GM12878 (cell line): Measurements from ENCODE around the gene LPAR3. TPM values are rescaled to one million over a fixed set of nuclear protein-coding genes. Genes with fewer than 3 reads are reported as not detected.

Experiments
- ATAC-seq: fragments of 200-7000 bp; cut with Tn5 transposase; 3 replicates; pipeline ENCODE4 v1.9.1; 2020; ENCODE audit warnings: mild to moderate bottlenecking, moderate library complexity
- BruUV-seq: library from RNA; stranded (reverse); fragments of 400-500 nt; replicated peaks from 2 replicates; lab custom pipeline; 2021; lab: Mats Ljungman, UMichigan
- CTCF ChIA-PET: fragments of 300-600 bp; sonication (Branson Sonifier 250); formaldehyde crosslinking; extraction: SDS; loops from one replicate; lab custom pipeline; 2021; ENCODE audit warnings: inconsistent platforms; lab: Yijun Ruan, JAX
- POLR2A ChIA-PET: fragments of 350-600 bp; formaldehyde crosslinking; extraction: SDS; loops from one replicate; lab custom pipeline; 2021; ENCODE audit warnings: inconsistent platforms; lab: Charles Lee
- RAD21 ChIA-PET: fragments of 300-600 bp; sonication (Branson Sonifier 250); formaldehyde crosslinking; loops from one replicate; lab custom pipeline; 2023; ENCODE audit warnings: antibody characterized with exemption; ENCODE audit not compliant: unreplicated experiment; lab: Charles Lee
- SMC1A ChIA-PET: fragments of 300-600 bp; sonication (Branson Sonifier 250); formaldehyde crosslinking; loops from one replicate; lab custom pipeline; 2023; ENCODE audit not compliant: unreplicated experiment, uncharacterized antibody; lab: Charles Lee
- DNase-seq: peaks from one replicate; pipeline ENCODE4 v3.0.0-alpha.2; 2011; ENCODE audit warnings: low read depth, low spot score
- FAIRE-seq: peaks from 3 replicates; lab custom pipeline; 2011; peaks lifted over from hg19 to GRCh38; lab: Jason Lieb, UNC
- H2AFZ ChIP-seq: 2 replicates; pipeline ENCODE4 v1.6.0; 2011; ENCODE audit warnings: low read depth, low read length, control low read depth; ENCODE audit not compliant: control insufficient read depth
- H3K27ac ChIP-seq: 2 replicates; pipeline ENCODE4 v1.5.1; 2011; ENCODE audit warnings: control low read depth; ENCODE audit not compliant: control insufficient read depth, insufficient read depth
- H3K27me3 ChIP-seq, 2 experiments: replicated peaks in 1 of 2; 2 replicates each; pipeline versions ENCODE4 v1.6.0 to v1.6.1; 2011; ENCODE audit warnings: low read length in 1 of 2; ENCODE audit not compliant: control insufficient read depth in 2 of 2, insufficient read depth in 2 of 2
- H3K36me3 ChIP-seq, 2 experiments: 2 replicates each; pipeline ENCODE4 v1.5.1; 2011; ENCODE audit warnings: low read length in 1 of 2; ENCODE audit not compliant: control insufficient read depth in 2 of 2, insufficient read depth in 2 of 2
- H3K4me1 ChIP-seq: 2 replicates; pipeline ENCODE4 v1.6.1; 2011; ENCODE audit warnings: mild to moderate bottlenecking, low read length, moderate library complexity, mixed read lengths; ENCODE audit not compliant: control insufficient read depth, insufficient read depth
- H3K4me2 ChIP-seq: 2 replicates; pipeline ENCODE4 v1.6.0; 2011; ENCODE audit warnings: control low read depth; ENCODE audit not compliant: control insufficient read depth, insufficient read depth
- H3K4me3 ChIP-seq: fragments of 200-600 bp; sonication (generic); 2 replicates; pipeline ENCODE4 v1.5.1; 2016
- H3K79me2 ChIP-seq: 2 replicates; pipeline ENCODE4 v1.6.0; 2011; ENCODE audit warnings: low read length; ENCODE audit not compliant: control insufficient read depth, insufficient read depth
- H3K9ac ChIP-seq: 2 replicates; pipeline ENCODE4 v1.8.0; 2011; ENCODE audit warnings: low read length, control low read depth, mixed read lengths; ENCODE audit not compliant: control insufficient read depth, insufficient read depth
- H3K9me3 ChIP-seq: replicated peaks from 3 replicates; pipeline ENCODE4 v1.5.1; 2011; ENCODE audit warnings: mild to moderate bottlenecking, low read length; ENCODE audit not compliant: control insufficient read depth, insufficient read depth
- H4K20me1 ChIP-seq: 2 replicates; pipeline ENCODE4 v1.6.0; 2011; ENCODE audit not compliant: control insufficient read depth, insufficient read depth
- ATF7 ChIP-seq: fragments of 450-650 bp; IDR thresholded peaks from 2 replicates; pipeline ENCODE4 v1.6.1; 2016; ENCODE audit warnings: low read depth, mild to moderate bottlenecking
- HDGF ChIP-seq: fragments of 450-650 bp; IDR thresholded peaks from 2 replicates; pipeline ENCODE4 v1.6.1; 2016; ENCODE audit warnings: antibody characterized with exemption
- SMAD5 ChIP-seq: IDR thresholded peaks from 2 replicates; pipeline ENCODE4 v1.6.1; 2016; ENCODE audit warnings: antibody characterized with exemption, low read depth
- STAT1 ChIP-seq: fragments of 450-650 bp; conservative IDR thresholded peaks from 2 replicates; pipeline ENCODE4 v1.6.1; 2014; ENCODE audit warnings: antibody characterized with exemption, mild to moderate bottlenecking
- WGBS: methylation state at CpG from one replicate; pipeline ENCODE4 v1.1.6; 2016; ENCODE audit warnings: low lambda C conversion rate; ENCODE audit not compliant: insufficient replicate concordance, insufficient coverage; ENCODE audit errors: missing lambda C conversion rate; 5-methylcytosine and 5-hydroxymethylcytosine counted together
- in situ Hi-C: fragments of 300-500 bp; cut with MboI; formaldehyde crosslinking; loops from 9 replicates; pipeline ENCODE4 v1.14.3; 2018; ENCODE audit warnings: mixed read lengths
- intact Hi-C: fragments of 100-400 bp; cut with micrococcal nuclease; formaldehyde crosslinking; loops from one replicate; pipeline ENCODE4 v1.14.2; 2022; ENCODE audit not compliant: unreplicated experiment
- polyA plus RNA-seq, 11 experiments: library from polyadenylated mRNA; depleted of rRNA in 4 of 11; unstranded in 6 of 11; stranded (reverse) in 5 of 11; fragments of >200 nt; fragmentation: Nextera tagmentation in 4 of 11; fragmentation: Illumina TruSeq in 1 of 11; extraction: Ambion mirVana in 4 of 11; extraction: Trizol in 1 of 11; gene quantifications; 1 replicate in 1 of 11; 2 replicates in 10 of 11; pipeline versions ENCODE4 v1.2.1 to v1.2.3, GENCODE V29; 2011 to 2016; ENCODE audit warnings: inconsistent platforms in 2 of 11, missing spikeins in 2 of 11, low read depth in 1 of 11
- total RNA-seq, 4 experiments: library from RNA; depleted of rRNA in 3 of 4; stranded (reverse); fragments of >200 nt in 3 of 4; fragmentation: Illumina TruSeq in 1 of 4; extraction: Trizol in 1 of 4; gene quantifications; 2 replicates each; pipeline versions ENCODE4 v1.2.1 to v1.2.3, GENCODE V29; 2013 to 2021

Gene LPAR3
- total and polyA plus RNA-seq, 10 of the 15 experiments (the other 5 are each of a cell fraction or from before 2014, with no cell fraction given) = 0.03 to 0.31 (median 0.09) TPM; not detected in 3

DNA sequence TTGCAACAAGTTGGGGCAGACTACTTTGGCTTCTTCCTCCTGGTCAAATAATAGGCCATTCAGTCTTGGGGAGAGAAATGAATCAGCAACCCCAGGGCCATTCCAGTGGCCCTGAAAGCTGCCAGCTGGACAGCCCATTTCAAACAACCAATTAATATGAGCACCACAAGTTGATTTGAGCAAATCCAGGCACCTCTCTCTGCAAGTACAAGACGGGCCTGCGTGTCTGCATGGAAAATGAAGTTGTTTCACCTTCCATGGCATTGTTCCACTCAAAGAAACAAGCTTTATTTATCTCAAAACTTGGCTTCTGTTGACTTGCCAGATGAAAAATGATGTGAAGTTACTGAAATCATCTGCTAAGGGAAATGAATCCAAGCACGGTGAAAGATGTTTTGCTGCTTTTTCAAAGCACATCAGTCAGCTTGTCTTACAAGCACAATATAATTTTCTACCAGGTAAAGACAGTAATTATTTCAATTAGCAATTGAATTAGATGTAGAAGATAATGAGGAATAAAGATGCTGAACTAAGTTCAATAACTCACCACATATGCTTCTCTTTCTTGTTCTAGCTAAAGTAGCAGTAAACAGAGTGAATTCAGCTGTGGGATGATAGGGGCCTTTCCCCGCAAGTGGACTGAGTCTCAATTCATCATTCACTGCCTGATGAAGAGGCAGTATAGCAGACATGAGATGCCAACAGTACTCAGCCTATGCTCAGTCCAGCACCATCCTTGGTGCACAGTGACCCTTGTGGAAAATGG lies 107.6 kb downstream of the LPAR3 start:
- no TSS peak for BruUV-seq
- SMC1A ChIA-PET = interaction anchor here (1.1 to 1.2 kb wide), 3 partner anchors 9 to 150 kb away, joined by 3 read pairs; no protein-coding TSS in a partner anchor
- in situ Hi-C loops (no loop called here), intact Hi-C loops (loop anchor here (10.0 kb wide), 1 partner anchor 239 kb away; no protein-coding TSS in a partner anchor)
- POLR2A ChIA-PET = no interaction called here
- no peak for TF ChIP-seq ATF7
- TF ChIP-seq STAT1 = no peak
- Histone ChIP-seq H3K36me3 (no peaks in the 10 kb centered on the region), H2AFZ (no peak overlapping the region), H3K27me3 (peaks cover 0 to 2% of the 10 kb centered on the region in 2 experiments; a peak in 2 of 4 replicates), H4K20me1 (no peaks in the 10 kb centered on the region), H3K4me2 (no peak overlapping the region), H3K4me3 (no peak overlapping the region), H3K4me1 (no peaks in the 10 kb centered on the region), H3K9ac (no peak overlapping the region), H3K27ac (no peak overlapping the region), H3K79me2 (no peaks in the 10 kb centered on the region), H3K9me3 (no peaks in the 10 kb centered on the region; the same call in 2 of the 3 replicates)
- 95% methylated on average over 4 of the region's 4 CpGs for WGBS
- RAD21 ChIA-PET = no interaction called here
- ATAC-seq = no peak
- CTCF ChIA-PET = interaction anchor here (1.0 to 3.2 kb wide), 3 partner anchors 9 to 150 kb away, joined by 3 to 10 read pairs (median 3); no protein-coding TSS in a partner anchor
- no peak for DNase-seq
- no peak for FAIRE-seq

DNA sequence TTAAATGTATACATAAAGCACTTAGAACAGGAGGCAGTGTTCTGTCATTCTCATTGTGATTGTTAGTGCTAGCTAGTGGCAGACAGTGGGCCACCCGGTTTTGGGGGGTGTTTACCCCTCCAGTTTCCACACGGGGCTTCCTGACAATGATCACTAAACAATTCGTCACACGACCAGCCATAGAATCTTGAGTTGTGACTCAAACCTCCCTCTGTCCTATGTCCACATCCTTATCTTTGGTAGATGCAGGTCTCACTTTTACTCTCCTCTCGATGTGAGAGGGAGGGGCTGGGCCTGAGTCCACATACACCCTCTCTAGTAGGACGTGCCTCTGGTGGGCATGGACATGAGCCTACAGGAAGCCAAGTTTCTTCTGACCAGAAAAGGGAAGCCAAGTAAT lies 110.1 kb downstream of the LPAR3 start:
- in situ Hi-C loops (no loop called here), intact Hi-C loops (loop anchor here (2.0 to 10.0 kb wide), 4 partner anchors 146 to 474 kb away; partner anchors contain the start of gene C1orf52)
- Histone ChIP-seq H3K27me3 (peaks cover 0 to 4% of the 10 kb centered on the region in 2 experiments; a peak in 1 of 4 replicates), H4K20me1 (no peaks in the 10 kb centered on the region), H3K4me1 (no peaks in the 10 kb centered on the region), H3K27ac (no peak overlapping the region), H3K9ac (no peak overlapping the region), H3K79me2 (no peaks in the 10 kb centered on the region), H3K4me3 (no peak overlapping the region), H2AFZ (no peak overlapping the region), H3K36me3 (no peaks in the 10 kb centered on the region), H3K9me3 (no peaks in the 10 kb centered on the region; the same call in 2 of the 3 replicates), H3K4me2 (no peak overlapping the region)
- CTCF ChIA-PET = interaction anchor here (0.8 to 2.3 kb wide), 36 partner anchors 8 to 407 kb away, joined by 3 to 24 read pairs (median 4); no protein-coding TSS in a partner anchor
- TF ChIP-seq SMAD5 (no peak), HDGF (no peak), ATF7 (no peak)
- DNase-seq = no peak
- RAD21 ChIA-PET = interaction anchor here (0.6 to 1.6 kb wide), 6 partner anchors 11 to 245 kb away, joined by 3 to 13 read pairs (median 4); no protein-coding TSS in a partner anchor
- SMC1A ChIA-PET = interaction anchor here (0.6 to 2.3 kb wide), 12 partner anchors 10 to 846 kb away, joined by 3 to 13 read pairs (median 3); no protein-coding TSS in a partner anchor
- no peak for ATAC-seq
- peak; percentile 71 for FAIRE-seq
- BruUV-seq = no TSS peak
- POLR2A ChIA-PET = no interaction called here
- 39% methylated on average over 6 of the region's 6 CpGs for WGBS
